HG02970 (cell line): ENCODE results near the gene CRY2.
"Not testable (repeated sequence)": the region's sequence is repeated elsewhere in the genome, so short reads cannot be mapped to it uniquely, and the experiment has no call there.

ENCODE experiments used
- ATAC-seq: cut with Tn5 transposase; IDR thresholded peaks from one replicate; pipeline ENCODE4 v1.9.1; 2021; ENCODE audit warnings: mild to moderate bottlenecking, moderate library complexity, moderate number of reproducible peaks; ENCODE audit not compliant: unreplicated experiment, low FRiP score

The CRY2 gene

GRCh38 chr11:45896422-45896984, 49.2 kb downstream of the CRY2 start:
- ATAC-seq, result no peak

DNA sequence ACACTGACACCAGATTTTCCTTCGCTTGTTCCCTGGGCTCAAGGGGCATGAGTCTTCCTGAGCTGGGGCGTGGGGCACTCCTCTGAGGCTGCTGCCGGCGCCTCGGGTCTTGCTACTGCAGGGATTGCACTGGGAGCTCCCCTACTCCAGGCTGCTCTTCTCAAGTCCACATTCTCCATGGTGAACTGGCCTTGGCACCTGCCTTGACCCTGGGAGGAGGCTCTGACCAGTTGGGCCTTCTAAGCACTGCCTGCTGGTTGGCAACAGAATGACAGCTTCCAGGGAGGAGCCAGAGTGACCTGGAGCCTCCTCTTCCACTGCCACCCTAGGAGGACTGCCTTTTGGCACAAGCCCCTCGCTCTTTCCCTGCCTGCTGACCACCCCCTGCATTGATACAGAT, 50.3 kb downstream of the CRY2 start:
- no peak for ATAC-seq

DNA sequence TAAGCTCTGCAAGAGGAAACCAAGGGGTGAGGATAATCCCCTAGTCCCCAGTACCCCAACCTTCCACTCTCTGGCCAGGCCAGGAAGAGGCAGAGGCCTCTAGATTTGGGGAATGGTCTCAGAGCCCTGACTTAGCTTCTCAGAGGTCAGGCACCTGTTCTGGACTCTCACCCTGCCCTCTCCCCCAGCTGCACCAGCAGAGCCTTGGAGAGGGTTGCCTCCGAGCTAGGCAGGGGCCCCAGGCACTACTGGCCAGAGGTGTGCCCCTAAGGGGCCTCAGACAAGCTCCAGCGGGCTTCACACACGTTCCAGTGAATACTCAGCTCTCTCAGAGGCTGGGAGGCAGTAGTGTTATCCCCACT, 51.8 kb downstream of the CRY2 start:
- no peak for ATAC-seq

DNA sequence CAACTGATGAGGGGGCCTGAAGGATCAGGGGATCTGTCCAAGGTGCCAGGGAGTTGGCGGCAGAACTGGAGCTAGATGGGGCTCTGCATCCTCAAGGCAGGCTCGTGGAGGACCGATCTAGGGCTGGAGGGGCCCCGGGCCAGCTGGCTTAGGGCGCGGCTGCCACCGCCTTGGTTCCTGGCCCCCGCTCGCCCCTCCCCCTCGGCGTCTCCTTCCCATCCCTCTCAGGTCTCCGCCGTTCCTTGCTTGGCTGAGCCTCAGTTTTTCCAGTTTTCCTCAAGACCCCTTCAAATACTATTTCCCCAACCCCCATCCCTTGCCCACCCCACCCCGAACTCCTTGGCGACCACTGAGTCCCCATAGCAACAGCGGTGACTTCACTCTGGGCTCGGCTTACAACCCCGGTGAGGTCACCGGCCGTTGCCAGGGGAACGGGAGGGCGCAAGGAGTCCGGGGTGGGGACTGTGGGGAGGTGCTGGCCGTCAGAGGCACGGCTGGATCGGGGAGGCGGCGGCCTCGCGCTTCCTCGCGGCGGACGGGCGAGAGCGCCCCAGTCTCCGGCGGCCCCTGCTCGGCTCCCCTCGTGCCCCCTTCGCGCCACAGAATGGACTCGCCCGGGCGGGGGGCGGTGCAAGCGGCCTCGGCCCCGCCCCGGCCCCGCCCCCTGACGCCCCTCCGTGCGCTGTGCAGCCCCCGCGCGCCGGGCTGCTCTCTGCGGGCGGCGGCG, 52.3 kb downstream of the CRY2 start:
- ATAC-seq, result no peak

GRCh38 chr11:45900175-45900800, 53.0 kb downstream of the CRY2 start:
- ATAC-seq, result not testable (repeated sequence)

GRCh38 chr11:45900916-45901617, 53.8 kb downstream of the CRY2 start:
- ATAC-seq, result no peak

GRCh38 chr11:45901626-45902025, 54.4 kb downstream of the CRY2 start:
- no peak for ATAC-seq

- no peak for ATAC-seq
Measured at GRCh38 chr11:45902452-45903380, 55.4 kb downstream of the CRY2 start.

DNA sequence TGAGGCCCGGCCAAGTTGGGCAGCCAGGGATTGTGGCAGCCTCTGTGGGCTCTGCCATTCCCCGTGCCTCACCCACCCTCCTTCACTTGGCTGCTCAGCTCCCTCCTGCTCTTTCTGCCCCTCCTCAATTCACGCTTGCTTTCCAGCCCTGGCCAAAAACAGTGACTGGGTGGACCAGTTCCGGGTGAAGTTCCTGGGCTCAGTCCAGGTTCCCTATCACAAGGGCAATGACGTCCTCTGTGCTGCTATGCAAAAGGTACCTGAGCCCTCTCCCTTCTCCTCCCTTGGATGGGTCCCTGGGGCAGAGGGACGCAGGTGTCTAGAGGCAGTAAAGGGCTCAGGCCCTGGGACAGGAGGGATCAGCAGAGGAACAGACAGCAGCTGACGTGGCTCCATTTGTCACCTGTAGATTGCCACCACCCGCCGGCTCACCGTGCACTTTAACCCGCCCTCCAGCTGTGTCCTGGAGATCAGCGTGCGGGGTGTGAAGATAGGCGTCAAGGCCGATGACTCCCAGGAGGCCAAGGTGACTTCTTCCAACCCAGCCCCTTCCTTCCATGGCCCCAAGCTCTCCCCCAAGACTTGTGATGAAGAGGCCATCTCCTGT, 57.1 kb downstream of the CRY2 start:
- no peak for ATAC-seq

DNA sequence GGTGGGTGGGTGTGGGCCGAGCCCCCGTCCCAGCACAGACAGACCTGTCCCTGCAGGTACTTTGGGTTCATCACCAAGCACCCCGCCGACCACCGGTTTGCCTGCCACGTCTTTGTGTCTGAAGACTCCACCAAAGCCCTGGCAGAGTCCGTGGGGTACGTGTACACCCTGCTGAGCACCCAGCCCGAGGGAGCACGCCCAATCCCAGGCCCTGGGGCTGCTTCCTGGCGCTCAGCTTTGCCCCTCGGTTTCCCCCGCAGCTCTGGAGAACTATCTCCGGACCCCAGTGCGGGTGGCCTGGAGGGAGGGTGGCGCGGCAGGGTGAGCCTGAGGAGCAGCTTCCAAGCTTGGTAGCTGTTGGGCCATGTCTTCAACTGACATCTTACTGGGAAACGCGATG, 57.8 kb downstream of the CRY2 start:
- ATAC-seq, result no peak

GRCh38 chr11:45905576-45905975, 58.3 kb downstream of the CRY2 start:
- not testable (repeated sequence) for ATAC-seq

DNA sequence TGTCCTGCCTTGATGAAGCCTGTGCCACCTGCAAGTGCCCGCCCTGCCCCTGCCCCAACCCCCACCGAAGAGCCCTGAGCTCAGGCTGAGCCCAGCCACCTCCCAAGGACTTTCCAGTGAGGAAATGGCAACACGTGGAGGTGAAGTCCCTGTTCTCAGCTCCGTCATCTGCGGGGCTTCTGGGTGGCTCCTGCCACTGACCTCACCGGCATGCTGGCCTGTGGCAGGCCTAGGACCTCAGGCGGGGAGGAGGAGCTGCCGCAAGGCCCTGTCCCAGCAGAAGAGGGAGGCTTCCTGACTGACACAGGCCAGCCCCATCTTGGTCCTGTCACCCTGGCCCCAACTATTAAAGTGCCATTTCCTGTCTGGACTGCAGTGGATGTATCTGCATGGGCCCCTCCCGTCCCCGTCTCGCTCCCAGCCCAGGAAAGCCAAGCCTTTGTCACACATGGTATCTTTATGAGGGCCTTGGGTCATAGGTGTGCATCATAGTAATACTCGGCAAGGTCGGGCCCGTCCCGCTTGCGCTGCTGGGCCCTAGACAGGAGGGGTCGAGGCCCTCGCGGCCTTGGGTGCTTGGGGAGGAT, 58.9 kb downstream of the CRY2 start:
- ATAC-seq, result no peak

DNA sequence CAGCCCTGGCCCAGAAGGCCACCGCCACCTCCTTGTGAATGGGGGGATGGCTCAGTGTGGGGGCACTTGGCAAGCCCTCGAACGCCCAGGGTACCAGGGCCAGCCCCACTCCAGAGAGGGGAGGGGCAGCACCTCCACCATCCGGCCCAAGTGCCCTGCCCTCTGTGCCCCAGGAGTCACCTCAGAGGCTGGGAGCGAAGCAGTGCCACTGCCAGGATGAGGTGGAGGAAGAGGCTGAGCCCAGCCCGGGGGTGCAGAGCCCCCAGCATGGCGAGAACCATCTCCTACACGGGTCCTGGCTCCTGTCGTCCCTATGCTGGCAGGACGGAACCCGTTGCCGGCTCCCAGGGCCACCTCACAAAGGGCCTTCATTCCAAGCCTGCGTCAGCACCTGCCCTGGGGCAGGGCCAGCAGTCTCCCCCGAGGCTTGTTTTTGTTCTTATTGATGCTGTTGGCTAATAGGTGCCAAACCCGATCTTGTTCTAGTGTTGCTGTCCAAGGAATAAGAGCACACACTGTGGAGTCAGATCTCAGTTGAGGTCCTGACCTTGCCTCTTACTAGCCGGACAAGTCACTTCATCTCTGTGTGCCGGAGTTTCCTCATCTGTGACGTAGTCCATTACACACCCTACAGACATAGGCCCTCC, 59.8 kb downstream of the CRY2 start, which contains the start of gene FREY1:
Gene FREY1 (minus strand): TSS at position 307 of the 647 bp plus-strand sequence. CDS start 26 bp downstream, at position 281.
- no peak for ATAC-seq

- ATAC-seq, result no peak
Measured at GRCh38 chr11:45907911-45908370, 60.7 kb downstream of the CRY2 start.

DNA sequence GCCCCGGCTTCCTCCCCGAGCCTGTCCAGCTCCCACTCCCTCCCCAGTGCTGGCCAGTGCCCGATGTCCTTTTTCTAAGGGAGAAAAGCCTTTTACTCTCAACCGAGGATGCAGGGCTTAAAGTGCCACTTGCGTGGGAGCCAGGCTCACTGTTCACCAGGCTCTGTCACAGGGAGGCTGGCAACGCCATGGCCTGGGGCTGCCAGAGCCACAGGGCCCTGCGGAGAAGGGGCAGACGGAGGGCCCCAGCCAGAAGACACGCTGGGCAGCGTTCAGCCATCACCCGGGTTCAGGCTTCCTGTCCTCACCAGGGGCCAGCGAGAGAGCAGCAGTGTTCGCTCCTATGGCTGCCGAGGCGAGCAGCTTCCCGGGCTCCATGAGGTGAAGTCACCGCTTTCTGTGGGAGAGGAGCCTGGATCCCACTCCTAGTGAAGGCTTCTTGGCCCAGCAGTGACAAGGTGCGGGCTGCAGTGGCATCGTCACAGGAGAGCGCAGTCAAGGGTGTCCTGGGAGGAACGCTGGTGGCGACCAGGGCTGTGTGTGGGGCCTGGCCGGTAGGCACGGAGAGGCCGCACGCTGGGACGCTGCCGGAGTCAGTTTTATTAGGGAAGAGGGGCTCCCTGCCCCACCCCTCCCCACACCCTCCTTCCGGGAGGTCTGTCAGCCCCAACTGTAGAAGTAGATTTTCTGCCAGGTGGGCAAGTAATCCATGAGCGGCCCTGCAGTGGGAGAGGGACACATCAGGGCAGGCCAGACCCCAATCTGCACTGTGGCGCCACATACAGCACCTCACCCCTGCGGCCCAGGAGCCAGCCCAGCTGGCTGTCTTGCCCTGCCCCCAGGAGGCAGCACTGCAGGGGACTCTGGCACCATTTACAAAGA, 62.6 kb downstream of the CRY2 start:
- ATAC-seq, result no peak

- ATAC-seq, result no peak
Measured at GRCh38 chr11:45910623-45911022, 63.3 kb downstream of the CRY2 start.

GRCh38 chr11:45913514-45913913, 66.2 kb downstream of the CRY2 start:
- no peak for ATAC-seq
